Activated T-helper 1 cell treated with anti-CD3 and anti-CD28 coated beads, Interleukin-12 subunit alpha, Interleukin-12 subunit beta, Interleukin-2, Interleukin-4 antibody, amounts not matched to agents 30 ng/mL and 10 ng/mL and 1 ng/mL, durations not matched to agents 14 hours and 24 hours and 36 hours (primary cell): Measurements from ENCODE around the gene PSMD13. TPM values are rescaled to one million over a fixed set of nuclear protein-coding genes. Genes with fewer than 3 reads are reported as not detected.
A peak's percentile ranks its signal among the peaks of the same experiment; 100 is the strongest.

Experiments used
- DNase-seq: peaks from one replicate; pipeline ENCODE4 v3.0.0; 2021; ENCODE audit warnings: low spot score
- H3K27ac Mint-ChIP-seq: one replicate; pipeline ENCODE4 v1.8.0; 2021; ENCODE audit warnings: mild to moderate bottlenecking, mixed read lengths
- H3K27me3 Mint-ChIP-seq: one replicate; pipeline ENCODE4 v1.8.0; 2022; ENCODE audit warnings: mild to moderate bottlenecking, moderate library complexity, mixed read lengths; ENCODE audit not compliant: insufficient read depth
- H3K36me3 Mint-ChIP-seq: one replicate; pipeline ENCODE4 v1.8.0; 2021; ENCODE audit warnings: low read depth, mixed read lengths
- H3K4me1 Mint-ChIP-seq: one replicate; pipeline ENCODE4 v1.8.0; 2021; ENCODE audit warnings: low read depth, mixed read lengths
- H3K4me3 Mint-ChIP-seq: one replicate; pipeline ENCODE4 v1.8.0; 2021; ENCODE audit warnings: mild to moderate bottlenecking, moderate library complexity, mixed read lengths
- H3K9me3 Mint-ChIP-seq: one replicate; pipeline ENCODE4 v1.8.0; 2021; ENCODE audit warnings: mixed read lengths
- intact Hi-C: fragments of 100-400 bp; cut with micrococcal nuclease; formaldehyde crosslinking; loops from one replicate; pipeline ENCODE4 v1.15.1; 2024
- total RNA-seq: library from RNA; stranded (reverse); gene quantifications from 2 replicates; pipeline ENCODE4 v1.2.3, GENCODE V29; 2022

The PSMD13 gene
- total RNA-seq, 1 donor from 2014 or later = 266 TPM

DNA sequence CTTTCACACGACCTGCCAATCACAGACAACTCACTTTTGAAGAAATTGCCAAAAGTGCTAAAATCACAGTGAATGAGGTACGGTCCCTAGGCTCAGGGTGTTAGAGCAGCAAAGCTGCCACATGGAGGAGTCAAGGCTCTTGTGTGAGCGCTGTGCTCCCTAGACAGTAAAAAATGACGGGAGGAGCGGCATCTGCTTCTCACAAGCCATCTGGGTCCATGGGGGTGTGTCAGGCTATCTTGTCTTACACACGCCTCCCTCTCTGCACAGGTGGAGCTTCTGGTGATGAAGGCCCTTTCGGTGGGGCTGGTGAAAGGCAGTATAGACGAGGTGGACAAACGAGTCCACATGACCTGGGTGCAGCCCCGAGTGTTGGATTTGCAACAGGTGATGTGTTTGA is 14.8 kb downstream of the PSMD13 start:
- no peak for DNase-seq
- H3K27me3 Mint-ChIP-seq = no peaks in the 10 kb centered on the region
- H3K9me3 Mint-ChIP-seq = no peaks in the 10 kb centered on the region
- intact Hi-C loops = loop anchor here (2.0 to 5.0 kb wide), 3 partner anchors 36 to 103 kb away; partner anchors contain the start of gene PGGHG
- H3K4me3 Mint-ChIP-seq = no peak overlapping the region
- H3K27ac Mint-ChIP-seq = peak overlapping the region; percentile 80
- peaks cover 26% of the 10 kb centered on the region for H3K4me1 Mint-ChIP-seq
- H3K36me3 Mint-ChIP-seq = peaks cover 61% of the 10 kb centered on the region

- DNase-seq = no peak
- Mint-ChIP-seq H3K4me1 (peaks cover 26% of the 10 kb centered on the region), H3K27me3 (no peaks in the 10 kb centered on the region), H3K36me3 (peaks cover 51% of the 10 kb centered on the region), H3K27ac (no peak overlapping the region), H3K4me3 (no peak overlapping the region), H3K9me3 (no peaks in the 10 kb centered on the region)
- intact Hi-C loops = loop anchor here (5.0 kb wide), 1 partner anchor 35 kb away; the partner anchor contains the start of gene PGGHG
Measured at GRCh38 chr11:252666-253065, 15.9 kb downstream of the PSMD13 start.

- Mint-ChIP-seq H3K4me1 (peaks cover 26% of the 10 kb centered on the region), H3K36me3 (peaks cover 46% of the 10 kb centered on the region), H3K27me3 (peaks cover 5% of the 10 kb centered on the region), H3K4me3 (no peak overlapping the region), H3K9me3 (no peaks in the 10 kb centered on the region), H3K27ac (no peak overlapping the region)
- no peak for DNase-seq
- intact Hi-C loops = loop anchor here (5.0 kb wide), 1 partner anchor 34 kb away; the partner anchor contains the start of gene PGGHG
Measured at GRCh38 chr11:253160-253885, 16.5 kb downstream of the PSMD13 start.

GRCh38 chr11:253886-254270 is 17.1 kb downstream of the PSMD13 start:
- Mint-ChIP-seq H3K27ac (peak overlapping the region; percentile 34), H3K36me3 (peaks cover 40% of the 10 kb centered on the region), H3K27me3 (peaks cover 8% of the 10 kb centered on the region), H3K4me1 (peaks cover 21% of the 10 kb centered on the region), H3K9me3 (no peaks in the 10 kb centered on the region), H3K4me3 (no peak overlapping the region)
- intact Hi-C loops = loop anchor here (5.0 kb wide), 1 partner anchor 33 kb away; the partner anchor contains the start of gene PGGHG
- DNase-seq = no peak

GRCh38 chr11:255176-255575 is 18.4 kb downstream of the PSMD13 start:
- Mint-ChIP-seq H3K9me3 (no peaks in the 10 kb centered on the region), H3K4me1 (peaks cover 15% of the 10 kb centered on the region), H3K4me3 (no peak overlapping the region), H3K36me3 (peaks cover 34% of the 10 kb centered on the region), H3K27me3 (peaks cover 8% of the 10 kb centered on the region), H3K27ac (no peak overlapping the region)
- DNase-seq = no peak
- intact Hi-C loops = no loop called here

- intact Hi-C loops = no loop called here
- no peak for DNase-seq
- Mint-ChIP-seq H3K27me3 (peaks cover 8% of the 10 kb centered on the region), H3K9me3 (no peaks in the 10 kb centered on the region), H3K36me3 (peaks cover 29% of the 10 kb centered on the region), H3K4me1 (peaks cover 9% of the 10 kb centered on the region), H3K27ac (no peak overlapping the region), H3K4me3 (no peak overlapping the region)
Measured at GRCh38 chr11:255816-256215, 19.0 kb downstream of the PSMD13 start.

DNA sequence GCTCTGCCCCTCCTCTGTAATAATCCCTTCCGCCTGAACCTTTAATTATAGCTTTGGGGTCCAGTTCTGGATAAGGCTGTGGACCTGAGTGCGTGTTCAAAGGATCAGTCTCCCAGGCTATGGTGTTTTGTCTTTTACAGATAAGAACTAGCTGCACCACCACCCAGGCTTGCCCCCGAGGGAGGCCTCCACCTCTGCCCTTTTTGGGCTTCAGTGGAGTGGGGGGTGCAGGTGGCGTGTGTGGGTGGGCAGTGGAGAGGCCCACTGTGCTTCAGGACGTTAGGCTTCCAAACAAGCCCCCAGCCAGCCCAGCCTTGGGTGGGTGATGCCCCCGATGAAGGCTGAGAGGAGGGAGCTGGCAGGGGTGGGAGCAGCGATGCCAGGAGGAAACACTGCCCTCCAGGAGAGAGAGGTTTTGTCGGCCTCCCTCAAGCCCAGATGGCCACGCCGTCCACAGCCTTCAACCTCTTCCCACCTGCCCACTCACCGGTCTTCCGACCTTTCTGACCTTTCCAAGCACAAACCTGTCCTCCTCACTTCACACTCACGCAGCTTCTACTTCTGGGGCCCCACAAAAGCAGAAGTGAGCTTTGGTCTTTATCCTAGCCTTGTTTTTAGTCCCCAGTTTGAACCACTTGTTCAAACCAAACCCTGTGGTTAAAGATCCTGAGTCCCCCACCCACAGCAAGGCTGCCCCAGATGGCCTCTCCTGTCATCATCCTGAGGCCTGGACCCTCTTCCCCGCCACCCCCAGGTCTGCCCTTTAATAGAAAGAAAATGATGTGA is 20.4 kb downstream of the PSMD13 start:
- intact Hi-C loops = no loop called here

DNA sequence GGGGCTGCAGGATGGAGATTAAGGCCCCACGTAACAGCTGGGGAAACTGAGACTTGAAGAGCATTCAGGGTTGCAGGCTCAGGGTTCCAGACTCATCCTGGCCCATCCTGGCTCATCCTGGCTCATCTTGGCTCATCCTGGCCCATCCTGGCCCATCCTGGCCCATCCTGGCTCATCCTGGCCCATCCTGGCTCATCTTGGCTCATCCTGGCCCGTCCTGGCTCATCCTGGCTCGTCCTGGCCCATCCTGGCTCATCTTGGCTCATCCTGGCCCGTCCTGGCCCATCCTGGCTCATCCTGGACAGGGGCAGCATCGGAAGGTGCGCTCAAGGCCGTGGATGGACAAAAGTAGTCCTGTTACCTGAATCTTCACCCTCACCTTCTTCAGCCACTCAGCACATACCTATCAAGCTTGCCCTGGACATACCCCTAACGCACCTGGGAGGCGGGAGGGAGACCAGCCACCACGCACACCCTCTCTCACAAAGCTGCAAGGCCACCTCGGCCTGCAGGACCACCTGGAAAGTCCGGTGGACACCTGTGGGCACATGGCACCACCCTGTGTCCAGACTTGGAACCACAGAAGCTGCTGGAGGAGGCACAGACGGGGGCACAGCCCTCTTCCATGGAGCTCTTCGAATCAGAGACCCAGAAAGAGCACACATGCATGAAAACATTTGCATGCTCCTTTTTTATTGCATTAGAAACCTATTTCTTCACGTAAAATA is 21.2 kb downstream of the PSMD13 start:
- intact Hi-C loops = no loop called here
- DNase-seq = no peak
- Mint-ChIP-seq H3K4me1 (no peaks in the 10 kb centered on the region), H3K4me3 (no peak overlapping the region), H3K27me3 (peaks cover 8% of the 10 kb centered on the region), H3K27ac (no peak overlapping the region), H3K36me3 (peaks cover 10% of the 10 kb centered on the region), H3K9me3 (no peaks in the 10 kb centered on the region)

More for the DNA sequence above, 20.4 kb downstream of the PSMD13 start:
- Mint-ChIP-seq H3K4me1 (no peaks in the 10 kb centered on the region), H3K36me3 (peaks cover 16% of the 10 kb centered on the region), H3K9me3 (no peaks in the 10 kb centered on the region), H3K27ac (no peak overlapping the region), H3K27me3 (peaks cover 8% of the 10 kb centered on the region), H3K4me3 (no peak overlapping the region)
- no peak for DNase-seq

GRCh38 chr11:259413-259812 is 22.6 kb downstream of the PSMD13 start:
- Mint-ChIP-seq H3K36me3 (peaks cover 1% of the 10 kb centered on the region), H3K4me1 (no peaks in the 10 kb centered on the region), H3K27me3 (peaks cover 10% of the 10 kb centered on the region), H3K9me3 (no peaks in the 10 kb centered on the region), H3K27ac (no peak overlapping the region), H3K4me3 (no peak overlapping the region)
- intact Hi-C loops = no loop called here
- no peak for DNase-seq

- Mint-ChIP-seq H3K27me3 (peaks cover 10% of the 10 kb centered on the region), H3K9me3 (no peaks in the 10 kb centered on the region), H3K4me3 (no peak overlapping the region), H3K27ac (no peak overlapping the region), H3K36me3 (no peaks in the 10 kb centered on the region), H3K4me1 (no peaks in the 10 kb centered on the region)
- DNase-seq = no peak
- intact Hi-C loops = no loop called here
Measured at GRCh38 chr11:261624-262023, 24.8 kb downstream of the PSMD13 start.

GRCh38 chr11:266676-267439 is 30.1 kb downstream of the PSMD13 start:
- intact Hi-C loops = loop anchor here (5.0 kb wide), 2 partner anchors 310 to 530 kb away; partner anchors contain the start of genes PHRF1 and SLC25A22
- peak overlapping the region; percentile 89 for H3K27ac Mint-ChIP-seq
- DNase-seq = no peak
- no peaks in the 10 kb centered on the region for H3K9me3 Mint-ChIP-seq
- peaks cover 31% of the 10 kb centered on the region for H3K4me1 Mint-ChIP-seq
- peaks cover 6% of the 10 kb centered on the region for H3K27me3 Mint-ChIP-seq
- H3K4me3 Mint-ChIP-seq = peak overlapping the region; percentile 75
- peaks cover 1% of the 10 kb centered on the region for H3K36me3 Mint-ChIP-seq

DNA sequence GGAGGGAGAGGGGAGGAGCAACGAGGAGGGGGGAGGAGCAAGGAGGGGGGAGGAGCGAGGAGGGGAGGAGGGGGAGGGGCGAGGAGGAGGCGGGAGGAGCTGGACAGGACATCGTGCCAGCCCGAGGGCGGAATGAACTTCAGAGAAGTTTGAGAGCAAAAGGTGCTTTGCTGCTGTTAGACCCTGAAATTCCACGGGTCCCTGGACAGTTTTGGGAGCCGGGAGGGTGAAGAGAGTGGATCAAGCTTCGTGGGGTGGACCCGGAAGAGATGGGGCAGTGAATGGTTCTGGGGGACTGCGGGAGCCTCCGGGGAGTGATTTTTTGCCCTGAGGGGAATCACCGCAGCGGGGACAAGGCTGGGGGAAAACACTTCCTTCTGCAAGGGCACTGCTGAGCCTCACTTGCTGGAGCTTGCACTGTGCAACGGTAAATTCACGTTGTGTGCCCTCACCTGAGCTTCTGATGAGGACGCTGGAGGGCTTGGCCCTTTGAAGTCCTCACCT is 30.8 kb downstream of the PSMD13 start:
- no peaks in the 10 kb centered on the region for H3K9me3 Mint-ChIP-seq
- DNase-seq = no peak
- peak overlapping the region; percentile 97 for H3K27ac Mint-ChIP-seq
- peak overlapping the region; percentile 88 for H3K4me3 Mint-ChIP-seq
- intact Hi-C loops = loop anchor here (5.0 kb wide), 2 partner anchors 310 to 530 kb away; partner anchors contain the start of genes PHRF1 and SLC25A22
- H3K36me3 Mint-ChIP-seq = peaks cover 1% of the 10 kb centered on the region
- peaks cover 6% of the 10 kb centered on the region for H3K27me3 Mint-ChIP-seq
- H3K4me1 Mint-ChIP-seq = peaks cover 31% of the 10 kb centered on the region
